IMR-90 (cell line): ENCODE measurements around the gene DRAXIN. TPM values are rescaled to one million over a fixed set of nuclear protein-coding genes. Genes with fewer than 3 reads are reported as not detected.

Experiments used
- ATAC-seq: fragments of 200-7000 bp; cut with Tn5 transposase; 2 replicates; pipeline ENCODE4 v1.9.1; 2020; ENCODE audit warnings: low read depth, mild to moderate bottlenecking, moderate library complexity
- BruUV-seq: library from RNA; stranded (reverse); fragments of 400-500 nt; replicated peaks from 2 replicates; lab custom pipeline; 2021; lab: Mats Ljungman, UMichigan
- CTCF ChIA-PET: fragments of 300-600 bp; formaldehyde crosslinking; extraction: SDS; loops from one replicate; lab custom pipeline; 2021; ENCODE audit warnings: antibody characterized with exemption; lab: Yijun Ruan, JAX
- POLR2A ChIA-PET: fragments of 300-600 bp; sonication (Branson Sonifier 250); formaldehyde crosslinking; loops from one replicate; lab custom pipeline; 2022; ENCODE audit warnings: antibody characterized with exemption; ENCODE audit not compliant: unreplicated experiment; lab: Charles Lee
- DNase-seq: peaks from one replicate; pipeline ENCODE4 v3.0.0; 2013
- H2AFZ ChIP-seq: replicated peaks from 2 replicates; pipeline ENCODE3; 2013; ENCODE audit warnings: low read length, mild to moderate bottlenecking; ENCODE audit not compliant: poor library complexity
- H2AK5ac ChIP-seq: 2 replicates; pipeline ENCODE4 v1.6.1; 2013; ENCODE audit warnings: low read depth, low read length, inconsistent platforms
- H2AK9ac ChIP-seq: replicated peaks from 2 replicates; pipeline ENCODE3; 2013; ENCODE audit warnings: mild to moderate bottlenecking, low read depth, low read length, moderate library complexity; ENCODE audit not compliant: poor library complexity
- H2BK120ac ChIP-seq: 2 replicates; pipeline ENCODE4 v1.6.1; 2013; ENCODE audit warnings: low read depth, low read length, inconsistent platforms
- H2BK15ac ChIP-seq: 3 replicates; pipeline ENCODE4 v1.6.1; 2013; ENCODE audit warnings: low read depth, low read length, inconsistent platforms
- H2BK20ac ChIP-seq: 2 replicates; pipeline ENCODE4 v1.6.1; 2013; ENCODE audit warnings: low read depth, mild to moderate bottlenecking, inconsistent platforms, low read length, moderate library complexity
- H2BK5ac ChIP-seq: 2 replicates; pipeline ENCODE4 v1.6.1; 2013; ENCODE audit warnings: mild to moderate bottlenecking, low read depth, low read length, inconsistent platforms; ENCODE audit not compliant: poor library complexity, severe bottlenecking
- H3K14ac ChIP-seq: replicated peaks from 2 replicates; pipeline ENCODE4 v1.6.1; 2013; ENCODE audit warnings: low read depth, low read length, inconsistent platforms
- H3K18ac ChIP-seq: 2 replicates; pipeline ENCODE4 v1.6.1; 2013; ENCODE audit warnings: low read depth, low read length, control low read depth
- H3K23ac ChIP-seq: 2 replicates; pipeline ENCODE4 v1.6.1; 2013; ENCODE audit warnings: low read depth, low read length, inconsistent platforms
- H3K27ac ChIP-seq: 2 replicates; pipeline ENCODE4 v1.5.1; 2013; ENCODE audit warnings: mild to moderate bottlenecking, control low read depth, low read length; ENCODE audit not compliant: insufficient read depth
- H3K27me3 ChIP-seq: 2 replicates; pipeline ENCODE4 v1.6.1; 2013; ENCODE audit warnings: low read length; ENCODE audit not compliant: control insufficient read depth, insufficient read depth
- H3K36me3 ChIP-seq: 2 replicates; pipeline ENCODE4 v1.6.1; 2013; ENCODE audit warnings: low read length, mixed read lengths; ENCODE audit not compliant: control insufficient read depth, insufficient read depth
- H3K4ac ChIP-seq: 2 replicates; pipeline ENCODE4 v1.6.1; 2013; ENCODE audit warnings: low read depth, low read length, inconsistent platforms
- H3K4me1 ChIP-seq: 2 replicates; pipeline ENCODE4 v1.6.1; 2013; ENCODE audit warnings: low read length, mixed read lengths; ENCODE audit not compliant: control insufficient read depth, insufficient read depth
- H3K4me2 ChIP-seq: 2 replicates; pipeline ENCODE4 v1.6.1; 2013; ENCODE audit warnings: low read depth, mild to moderate bottlenecking, control low read depth, low read length, moderate library complexity
- H3K4me3 ChIP-seq: 2 replicates; pipeline ENCODE4 v1.5.1; 2013; ENCODE audit warnings: low read depth, mild to moderate bottlenecking, control low read depth, low read length, moderate library complexity; ENCODE audit not compliant: insufficient read depth
- H3K56ac ChIP-seq: 2 replicates; pipeline ENCODE4 v1.6.1; 2013; ENCODE audit warnings: low read length, inconsistent platforms; ENCODE audit not compliant: insufficient read depth; ENCODE audit errors: extremely low read depth
- H3K79me1 ChIP-seq, 2 experiments: 2 replicates each; pipeline ENCODE4 v1.6.1; 2013; ENCODE audit warnings: low read length in 2 of 2, inconsistent platforms in 1 of 2, low read depth in 1 of 2
- H3K9ac ChIP-seq: 2 replicates; pipeline ENCODE4 v1.6.1; 2013; ENCODE audit warnings: low read depth, low read length, control low read depth
- H3K9me1 ChIP-seq: 2 replicates; pipeline ENCODE4 v1.6.1; 2013; ENCODE audit warnings: low read length, inconsistent platforms; ENCODE audit not compliant: insufficient read depth
- H3K9me3 ChIP-seq: 2 replicates; pipeline ENCODE4 v1.6.1; 2013; ENCODE audit warnings: low read length; ENCODE audit not compliant: control insufficient read depth, insufficient read depth
- H4K20me1 ChIP-seq: 2 replicates; pipeline ENCODE4 v1.6.1; 2013; ENCODE audit warnings: low read length, inconsistent platforms; ENCODE audit not compliant: insufficient read depth
- H4K5ac ChIP-seq: 2 replicates; pipeline ENCODE4 v1.6.1; 2013; ENCODE audit warnings: mild to moderate bottlenecking, low read depth, low read length, control low read depth
- H4K8ac ChIP-seq, 2 experiments: 2 replicates each; pipeline ENCODE4 v1.6.1; 2013; ENCODE audit warnings: low read depth in 2 of 2, low read length in 2 of 2, control low read depth in 1 of 2, inconsistent platforms in 1 of 2
- H4K91ac ChIP-seq: 2 replicates; pipeline ENCODE4 v1.6.1; 2013; ENCODE audit warnings: low read depth, low read length, inconsistent platforms; ENCODE audit not compliant: insufficient read depth
- BHLHE40 ChIP-seq: fragments of 150-350 bp; IDR thresholded peaks from 2 replicates; pipeline ENCODE4 v1.6.1; 2016; ENCODE audit warnings: mild to moderate bottlenecking, low read depth, low read length
- CEBPB ChIP-seq: IDR thresholded peaks from 2 replicates; pipeline ENCODE4 v1.6.1; 2012; ENCODE audit warnings: low read depth, low read length, improper control_type of control experiment
- CHD1 ChIP-seq: IDR thresholded peaks from 2 replicates; pipeline ENCODE4 v1.6.1; 2012; ENCODE audit warnings: low read depth, low read length, improper control_type of control experiment
- MAFK ChIP-seq: IDR thresholded peaks from 2 replicates; pipeline ENCODE4 v1.6.1; 2012; ENCODE audit warnings: low read depth, low read length, improper control_type of control experiment
- MAZ ChIP-seq: IDR thresholded peaks from 2 replicates; pipeline ENCODE4 v1.6.1; 2012; ENCODE audit warnings: low read depth, mild to moderate bottlenecking, low read length, improper control_type of control experiment, moderate library complexity, borderline replicate concordance
- MXI1 ChIP-seq: IDR thresholded peaks from 2 replicates; pipeline ENCODE4 v1.6.1; 2012; ENCODE audit warnings: low read depth, mild to moderate bottlenecking, low read length, moderate library complexity, borderline replicate concordance
- POLR2A ChIP-seq: IDR thresholded peaks from 2 replicates; pipeline ENCODE4 v1.6.1; 2012; ENCODE audit warnings: mild to moderate bottlenecking, low read depth, low read length
- RAD21 ChIP-seq: IDR thresholded peaks from 2 replicates; pipeline ENCODE4 v1.6.1; 2012; ENCODE audit warnings: low read length, improper control_type of control experiment
- RCOR1 ChIP-seq: IDR thresholded peaks from 2 replicates; pipeline ENCODE4 v1.6.1; 2012; ENCODE audit warnings: mild to moderate bottlenecking, low read length, improper control_type of control experiment; ENCODE audit not compliant: insufficient replicate concordance
- RFX5 ChIP-seq: IDR thresholded peaks from 2 replicates; pipeline ENCODE4 v1.8.0; 2012; ENCODE audit warnings: low read depth, mild to moderate bottlenecking, low read length, moderate library complexity
- SMC3 ChIP-seq: fragments of 150-350 bp; IDR thresholded peaks from 2 replicates; pipeline ENCODE4 v1.6.1; 2016; ENCODE audit warnings: low read depth, mild to moderate bottlenecking, antibody characterized with exemption, low read length, moderate library complexity
- WGBS, 2 experiments: methylation state at CpG; one replicate each; pipeline versions ENCODE4 v1.1.5 to v1.1.7; 2013; ENCODE audit warnings: missing lambda C conversion rate in 2 of 2; ENCODE audit not compliant: insufficient read length in 1 of 2; ENCODE audit errors: extremely low coverage in 2 of 2; 5-methylcytosine and 5-hydroxymethylcytosine counted together
- dilution Hi-C: fragments of 300-500 bp; cut with HindIII; formaldehyde crosslinking; loops from one replicate; pipeline ENCODE4 v1.14.3; 2018; ENCODE audit warnings: low sequenced_read_pairs; ENCODE audit not compliant: unreplicated experiment
- in situ Hi-C: fragments of 300-500 bp; cut with MboI; formaldehyde crosslinking; loops from 3 replicates; pipeline ENCODE4 v1.14.3; 2019; ENCODE audit warnings: low sequenced_read_pairs, inconsistent platforms, mixed read lengths
- intact Hi-C: fragments of 100-400 bp; cut with micrococcal nuclease; formaldehyde crosslinking; loops from 2 replicates; pipeline ENCODE4 v1.10.0; 2022
- polyA plus RNA-seq, 3 experiments: library from polyadenylated mRNA; depleted of rRNA; stranded (reverse); fragments of >200 nt; gene quantifications; 2 replicates each; pipeline ENCODE4 v1.2.3, GENCODE V29; 2012; ENCODE audit warnings: low replicate concordance in 1 of 3
- total RNA-seq: library from RNA; depleted of rRNA; stranded (reverse); fragments of >200 nt; gene quantifications from 2 replicates; pipeline ENCODE4 v1.2.3, GENCODE V29; 2012
- TF ChIP-seq, protein P1 (sequence below): fragments of 150-350 bp; IDR thresholded peaks from 2 replicates; pipeline ENCODE4 v1.6.1; 2017; ENCODE audit warnings: mild to moderate bottlenecking, antibody characterized with exemption, low read length, low read depth
- TF ChIP-seq, protein P2 (sequence below): fragments of 150-350 bp; IDR thresholded peaks from 2 replicates; pipeline ENCODE4 v1.6.1; 2016; ENCODE audit warnings: low read depth, mild to moderate bottlenecking, low read length, moderate library complexity, borderline replicate concordance

The DRAXIN gene
- total and polyA plus RNA-seq, 2 of the 4 experiments (the other 2 are of a cell fraction), result under 0.01 to 0.02 TPM

DNA sequence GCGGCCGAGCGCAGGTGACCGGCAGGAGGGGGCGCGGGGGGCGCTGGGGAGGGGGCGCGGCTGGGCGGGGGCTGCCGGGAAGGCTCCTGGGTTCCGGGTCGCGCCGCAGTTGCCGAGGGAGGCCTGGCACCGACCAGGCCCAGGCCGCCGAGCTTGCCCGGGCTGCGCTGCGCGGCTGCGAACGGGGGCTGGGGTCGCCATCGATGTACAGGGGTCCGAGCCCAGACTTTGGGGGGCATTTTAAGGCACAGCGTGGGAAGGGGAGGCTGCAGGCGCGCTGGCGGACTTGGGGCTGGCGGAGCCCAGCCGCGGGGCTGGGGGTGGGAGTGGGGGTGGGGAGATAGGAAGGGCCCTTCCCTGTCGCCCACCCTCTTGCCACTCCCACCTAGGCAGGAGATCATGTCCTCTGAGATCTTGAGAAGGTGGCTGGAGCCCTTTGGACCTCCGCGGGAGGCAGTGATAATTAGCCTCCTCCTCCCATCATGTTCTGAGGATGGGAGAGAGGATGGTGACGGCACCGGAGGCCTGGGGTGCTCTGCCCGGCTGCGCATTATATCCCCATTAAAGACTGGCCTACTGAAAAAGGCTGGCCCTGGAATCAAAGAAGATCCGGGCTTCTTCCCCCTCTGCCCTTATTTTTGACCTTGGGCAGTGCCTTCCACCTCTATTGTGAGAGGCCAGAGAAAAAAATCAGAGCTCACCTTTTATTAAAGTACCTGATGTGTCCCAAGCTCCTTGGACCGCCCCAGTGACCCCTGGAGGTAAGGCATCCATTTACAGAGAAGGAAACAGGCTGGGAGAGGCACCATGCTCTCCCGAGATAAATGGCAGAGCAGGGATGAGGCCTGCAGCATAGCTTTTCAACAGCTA is 36.3 kb upstream of the DRAXIN start (continued):
- no peak for TF ChIP-seq MXI1
- TF ChIP-seq, protein P1, sequence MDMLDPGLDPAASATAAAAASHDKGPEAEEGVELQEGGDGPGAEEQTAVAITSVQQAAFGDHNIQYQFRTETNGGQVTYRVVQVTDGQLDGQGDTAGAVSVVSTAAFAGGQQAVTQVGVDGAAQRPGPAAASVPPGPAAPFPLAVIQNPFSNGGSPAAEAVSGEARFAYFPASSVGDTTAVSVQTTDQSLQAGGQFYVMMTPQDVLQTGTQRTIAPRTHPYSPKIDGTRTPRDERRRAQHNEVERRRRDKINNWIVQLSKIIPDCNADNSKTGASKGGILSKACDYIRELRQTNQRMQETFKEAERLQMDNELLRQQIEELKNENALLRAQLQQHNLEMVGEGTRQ, result no peak

DNA sequence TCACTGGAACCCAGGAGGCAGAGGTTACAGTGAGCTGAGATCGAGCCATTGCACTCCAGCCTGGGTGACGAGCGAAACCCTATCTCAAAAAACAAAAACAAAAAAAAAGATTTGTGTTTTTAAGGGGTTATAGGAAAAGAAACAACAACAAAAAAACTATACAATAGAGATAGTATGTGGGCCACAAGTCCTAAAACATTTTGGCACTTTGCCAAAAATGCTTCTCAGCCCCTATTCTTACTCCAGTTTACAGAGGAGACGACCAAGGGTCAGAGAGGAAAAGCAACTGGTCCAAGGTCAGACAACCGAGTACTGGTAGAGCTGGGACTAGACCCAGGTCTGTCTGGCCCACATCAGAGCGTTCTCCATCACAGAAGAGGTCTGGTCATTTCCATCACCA is 33.9 kb upstream of the DRAXIN start:
- ATAC-seq, result no peak
- no peak overlapping the region for H2AK5ac ChIP-seq
- no peak overlapping the region for H3K4me3 ChIP-seq
- TF ChIP-seq SMC3 (no peak), CHD1 (no peak), RCOR1 (no peak), BHLHE40 (no peak), RAD21 (no peak), RFX5 (no peak), CEBPB (no peak), MAFK (no peak), MXI1 (no peak), MAZ (no peak), POLR2A (no peak)
- TF ChIP-seq, protein P2, sequence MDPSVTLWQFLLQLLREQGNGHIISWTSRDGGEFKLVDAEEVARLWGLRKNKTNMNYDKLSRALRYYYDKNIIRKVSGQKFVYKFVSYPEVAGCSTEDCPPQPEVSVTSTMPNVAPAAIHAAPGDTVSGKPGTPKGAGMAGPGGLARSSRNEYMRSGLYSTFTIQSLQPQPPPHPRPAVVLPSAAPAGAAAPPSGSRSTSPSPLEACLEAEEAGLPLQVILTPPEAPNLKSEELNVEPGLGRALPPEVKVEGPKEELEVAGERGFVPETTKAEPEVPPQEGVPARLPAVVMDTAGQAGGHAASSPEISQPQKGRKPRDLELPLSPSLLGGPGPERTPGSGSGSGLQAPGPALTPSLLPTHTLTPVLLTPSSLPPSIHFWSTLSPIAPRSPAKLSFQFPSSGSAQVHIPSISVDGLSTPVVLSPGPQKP, result no peak
- TF ChIP-seq, protein P1, result no peak

More for the DNA sequence above, 33.9 kb upstream of the DRAXIN start:
- Histone ChIP-seq H3K56ac (no peak overlapping the region), H2BK15ac (no peak overlapping the region), H3K4me1 (no peaks in the 10 kb centered on the region), H2AFZ (no peak overlapping the region), H3K27ac (no peak overlapping the region), H4K91ac (no peak overlapping the region), H4K20me1 (no peaks in the 10 kb centered on the region), H3K18ac (no peak overlapping the region), H3K4me2 (no peak overlapping the region), H2BK5ac (no peak overlapping the region), H3K23ac (no peak overlapping the region), H4K8ac (no peak overlapping the region), H2BK120ac (no peak overlapping the region), H3K27me3 (peaks cover 4% of the 10 kb centered on the region; the same call in 1 of the 2 replicates), H3K4ac (no peak overlapping the region), H3K9me1 (no peaks in the 10 kb centered on the region), H3K79me1 (peaks cover 0 to 4% of the 10 kb centered on the region in 2 experiments; a peak in 1 of 4 replicates), H2AK9ac (peak overlapping the region; percentile 37), H3K9me3 (no peaks in the 10 kb centered on the region), H2BK20ac (no peak overlapping the region), H3K9ac (no peak overlapping the region), H3K36me3 (peaks cover 21% of the 10 kb centered on the region), H4K5ac (no peak overlapping the region), H3K14ac (no peak overlapping the region)
- dilution Hi-C loops (no loop called here), intact Hi-C loops (loop anchor here (2.0 to 10.0 kb wide), 2 partner anchors 23 to 247 kb away; partner anchors contain the start of gene MAD2L2), in situ Hi-C loops (loop anchor here (5.0 kb wide), 1 partner anchor 60 kb away; no protein-coding TSS in a partner anchor)
- ChIA-PET CTCF (no interaction called here), POLR2A (no interaction called here)
- WGBS, 2 experiments, result no CpG with 5 or more reads among the region's 6 CpGs
- no peak for DNase-seq
- no TSS peak for BruUV-seq
